Ascending aorta (tissue), 2 donors: ENCODE results near the gene DOCK2. TPM values are rescaled to one million over a fixed set of nuclear protein-coding genes. Genes with fewer than 3 reads are reported as not detected.
"Not testable (repeated sequence)": the region's sequence is repeated elsewhere in the genome, so short reads cannot be mapped to it uniquely, and the experiment has no call there.

ENCODE experiments used
- DNase-seq, 2 donors: peaks; one replicate each; pipeline ENCODE4 v3.0.0-alpha.2; 2019; ENCODE audit warnings: low spot score in 2 of 2
- H3K27ac ChIP-seq, 2 donors: fragments of 200-600 bp; sonication (generic); one replicate each; pipeline ENCODE4 v1.5.1; 2016 to 2017; ENCODE audit warnings: mild to moderate bottlenecking in 1 of 2
- H3K27me3 ChIP-seq: fragments of 200-600 bp; sonication (generic); one replicate; pipeline ENCODE4 v1.5.1; 2017
- H3K36me3 ChIP-seq, 2 donors: fragments of 200-600 bp; sonication (generic); one replicate each; pipeline ENCODE4 v1.5.1; 2016
- H3K4me1 ChIP-seq, 2 donors: fragments of 200-600 bp; sonication (generic); one replicate each; pipeline ENCODE4 v1.5.1; 2016 to 2017; ENCODE audit warnings: mild to moderate bottlenecking in 1 of 2
- H3K4me3 ChIP-seq, 2 donors: fragments of 200-600 bp; sonication (generic); one replicate each; pipeline ENCODE4 v1.5.1; 2016 to 2017; ENCODE audit warnings: mild to moderate bottlenecking in 1 of 2
- H3K9me3 ChIP-seq, 2 donors: fragments of 200-600 bp; sonication (generic); one replicate each; pipeline ENCODE4 v1.5.1; 2016
- CTCF ChIP-seq, 3 experiments: fragments of 200-600 bp in 2 of 3; fragments of 450-650 bp in 1 of 3; sonication (generic) in 2 of 3; IDR thresholded peaks; one replicate each; pipeline ENCODE4 v1.5.1; 2016 to 2019; ENCODE audit warnings: antibody characterized with exemption in 3 of 3, mild to moderate bottlenecking in 1 of 3, moderate library complexity in 1 of 3
- intact Hi-C: fragments of 100-400 bp; cut with DNase I; formaldehyde crosslinking; loops from one replicate; pipeline ENCODE4 v1.15.1; 2023
- total RNA-seq: library from RNA; depleted of rRNA; stranded (reverse); fragments of >200 nt; gene quantifications from one replicate; pipeline ENCODE4 v1.1.0, GENCODE V29; 2016

The DOCK2 gene
- total RNA-seq, 1 donor from 2014 or later = 33.1 TPM

GRCh38 chr5:169832845-169833244 is 195.8 kb downstream of the DOCK2 start:
- intact Hi-C loops = no loop called here
- no peak for TF ChIP-seq CTCF (IDR thresholded peaks at IDR 0.05)
- no peaks in the 10 kb centered on the region for H3K27me3 ChIP-seq
- no peaks in the 10 kb centered on the region for H3K36me3 ChIP-seq
- H3K4me3 ChIP-seq = no peak overlapping the region
- DNase-seq = no peak
- H3K9me3 ChIP-seq = no peaks in the 10 kb centered on the region
- no peak overlapping the region for H3K27ac ChIP-seq
- no peaks in the 10 kb centered on the region for H3K4me1 ChIP-seq

GRCh38 chr5:169833681-169834292 is 196.7 kb downstream of the DOCK2 start:
- DNase-seq, H3K4me1 ChIP-seq, H3K27me3 ChIP-seq, H3K9me3 ChIP-seq, H3K36me3 ChIP-seq, intact Hi-C loops, H3K27ac ChIP-seq, H3K4me3 ChIP-seq: not testable (repeated sequence)

GRCh38 chr5:169834540-169834939 is 197.5 kb downstream of the DOCK2 start:
- H3K27me3 ChIP-seq, H3K4me1 ChIP-seq, H3K27ac ChIP-seq, H3K4me3 ChIP-seq, DNase-seq, H3K9me3 ChIP-seq, H3K36me3 ChIP-seq, intact Hi-C loops: not testable (repeated sequence)

- no peaks in the 10 kb centered on the region for H3K27me3 ChIP-seq
- H3K4me1 ChIP-seq = no peaks in the 10 kb centered on the region
- no peak for DNase-seq
- no peak overlapping the region for H3K27ac ChIP-seq
- no peak for TF ChIP-seq CTCF (IDR thresholded peaks at IDR 0.05)
- H3K9me3 ChIP-seq = no peaks in the 10 kb centered on the region
- intact Hi-C loops = no loop called here
- H3K36me3 ChIP-seq = no peaks in the 10 kb centered on the region
- no peak overlapping the region for H3K4me3 ChIP-seq
Measured at GRCh38 chr5:169836835-169837536, 199.9 kb downstream of the DOCK2 start.

GRCh38 chr5:169837686-169838085 is 200.6 kb downstream of the DOCK2 start:
- TF ChIP-seq CTCF (IDR thresholded peaks at IDR 0.05) = no peak
- no peaks in the 10 kb centered on the region for H3K27me3 ChIP-seq
- H3K4me1 ChIP-seq = no peaks in the 10 kb centered on the region
- no peaks in the 10 kb centered on the region for H3K9me3 ChIP-seq
- DNase-seq = no peak
- H3K36me3 ChIP-seq = no peaks in the 10 kb centered on the region
- intact Hi-C loops = no loop called here
- no peak overlapping the region for H3K27ac ChIP-seq
- H3K4me3 ChIP-seq = no peak overlapping the region

GRCh38 chr5:169838688-169839087 is 201.6 kb downstream of the DOCK2 start:
- TF ChIP-seq CTCF (IDR thresholded peaks at IDR 0.05) = no peak
- intact Hi-C loops = no loop called here

More at GRCh38 chr5:169838688-169839087, 201.6 kb downstream of the DOCK2 start:
- Histone ChIP-seq H3K27me3 (no peaks in the 10 kb centered on the region), H3K4me1 (no peaks in the 10 kb centered on the region), H3K27ac (no peak overlapping the region), H3K36me3 (no peaks in the 10 kb centered on the region), H3K4me3 (no peak overlapping the region), H3K9me3 (no peaks in the 10 kb centered on the region)
- DNase-seq = no peak
